GM12878 (cell line): ENCODE results near the gene HECTD2. TPM values are rescaled to one million over a fixed set of nuclear protein-coding genes. Genes with fewer than 3 reads are reported as not detected.

Source experiments
- CBX5 ChIP-seq: sonication (generic); IDR thresholded peaks from 2 replicates; pipeline ENCODE4 v1.6.1; 2016; ENCODE audit warnings: low read depth, moderate library complexity, mild to moderate bottlenecking, inconsistent platforms
- EGR1 ChIP-seq, 2 experiments: IDR thresholded peaks; 1 replicate in 1 of 2; 2 replicates in 1 of 2; pipeline ENCODE4 v1.6.1; 2011 to 2012; ENCODE audit warnings: low read depth in 2 of 2, low read length in 2 of 2, borderline replicate concordance in 1 of 2, mild to moderate bottlenecking in 1 of 2, moderate library complexity in 1 of 2
- MEF2A ChIP-seq: IDR thresholded peaks from 2 replicates; pipeline ENCODE4 v1.6.1; 2011; ENCODE audit warnings: low read depth, mild to moderate bottlenecking, low read length, moderate library complexity; ENCODE audit not compliant: insufficient read depth
- MYB ChIP-seq: fragments of 150-350 bp; IDR thresholded peaks from 2 replicates; pipeline ENCODE4 v1.6.1; 2014; ENCODE audit warnings: mild to moderate bottlenecking, low read depth, low read length, borderline replicate concordance
- RB1 ChIP-seq: fragments of 450-650 bp; formaldehyde crosslinking; IDR thresholded peaks from 2 replicates; pipeline ENCODE4 v1.6.1; 2017; ENCODE audit warnings: mild to moderate bottlenecking, borderline replicate concordance
- RELA ChIP-seq: fragments of 450-650 bp; IDR thresholded peaks from 2 replicates; pipeline ENCODE4 v1.8.0; 2014; ENCODE audit warnings: borderline replicate concordance; ENCODE audit not compliant: partially characterized antibody
- TARDBP ChIP-seq: IDR thresholded peaks from 2 replicates; pipeline ENCODE4 v1.6.1; 2016; ENCODE audit warnings: borderline replicate concordance
- ZNF592 ChIP-seq: fragments of 450-650 bp; IDR thresholded peaks from 2 replicates; pipeline ENCODE4 v1.6.1; 2017; ENCODE audit warnings: mild to moderate bottlenecking, moderate library complexity
- polyA plus RNA-seq, 11 experiments: library from polyadenylated mRNA; depleted of rRNA in 4 of 11; unstranded in 6 of 11; stranded (reverse) in 5 of 11; fragments of >200 nt; fragmentation: Nextera tagmentation in 4 of 11; fragmentation: Illumina TruSeq in 1 of 11; extraction: Ambion mirVana in 4 of 11; extraction: Trizol in 1 of 11; gene quantifications; 1 replicate in 1 of 11; 2 replicates in 10 of 11; pipeline versions ENCODE4 v1.2.1 to v1.2.3, GENCODE V29; 2011 to 2016; ENCODE audit warnings: inconsistent platforms in 2 of 11, missing spikeins in 2 of 11, low read depth in 1 of 11
- total RNA-seq, 4 experiments: library from RNA; depleted of rRNA in 3 of 4; stranded (reverse); fragments of >200 nt in 3 of 4; fragmentation: Illumina TruSeq in 1 of 4; extraction: Trizol in 1 of 4; gene quantifications; 2 replicates each; pipeline versions ENCODE4 v1.2.1 to v1.2.3, GENCODE V29; 2013 to 2021
- TF ChIP-seq, protein P1 (sequence below), 3 experiments: IDR thresholded peaks in 2 of 3; conservative IDR thresholded peaks in 1 of 3; 2 replicates each; pipeline ENCODE4 v1.5.1; 2011; ENCODE audit warnings: low read depth in 3 of 3, low read length in 3 of 3, mild to moderate bottlenecking in 3 of 3, control low read depth in 2 of 3, moderate library complexity in 2 of 3, inconsistent platforms in 1 of 3, mixed read lengths in 1 of 3; ENCODE audit not compliant: control insufficient read depth in 2 of 3, insufficient read depth in 1 of 3; ENCODE audit errors: extremely low read depth in 1 of 3

HECTD2 gene
- total and polyA plus RNA-seq, 10 of the 15 experiments (the other 5 are each of a cell fraction or from before 2014, with no cell fraction given): 0.87 to 3.0 (median 1.7) TPM

DNA sequence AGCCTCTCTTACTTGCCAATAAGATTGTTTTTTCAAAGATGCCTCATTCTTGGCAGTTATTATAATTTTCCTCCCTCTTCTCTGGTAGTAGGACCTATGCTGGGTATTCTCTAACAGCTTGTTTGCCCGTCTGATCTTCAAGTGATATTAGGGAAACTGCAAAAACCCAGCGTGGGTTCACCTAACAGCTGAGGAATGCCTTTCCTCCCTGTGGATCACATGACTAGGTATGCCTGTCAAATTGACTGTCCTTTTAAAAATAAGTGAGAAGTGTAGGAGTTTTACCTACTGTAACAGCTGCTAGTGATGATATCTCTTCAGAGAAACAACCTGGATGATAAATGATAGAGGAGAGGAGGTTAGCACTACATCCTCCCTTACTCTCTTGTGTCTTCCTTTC is 22.0 kb downstream of the HECTD2 start (continued):
- TF ChIP-seq ZNF592 (no peak), MYB (no peak), TARDBP (no peak), RB1 (no peak), RELA (no peak), EGR1 (IDR thresholded peaks at IDR 0.05; ENCODE audit: borderline replicate concordance in 1 of 2, low read depth in 2 of 2, low read length in 2 of 2) (no peak), MEF2A (no peak), CBX5 (no peak)
- TF ChIP-seq, protein P1, sequence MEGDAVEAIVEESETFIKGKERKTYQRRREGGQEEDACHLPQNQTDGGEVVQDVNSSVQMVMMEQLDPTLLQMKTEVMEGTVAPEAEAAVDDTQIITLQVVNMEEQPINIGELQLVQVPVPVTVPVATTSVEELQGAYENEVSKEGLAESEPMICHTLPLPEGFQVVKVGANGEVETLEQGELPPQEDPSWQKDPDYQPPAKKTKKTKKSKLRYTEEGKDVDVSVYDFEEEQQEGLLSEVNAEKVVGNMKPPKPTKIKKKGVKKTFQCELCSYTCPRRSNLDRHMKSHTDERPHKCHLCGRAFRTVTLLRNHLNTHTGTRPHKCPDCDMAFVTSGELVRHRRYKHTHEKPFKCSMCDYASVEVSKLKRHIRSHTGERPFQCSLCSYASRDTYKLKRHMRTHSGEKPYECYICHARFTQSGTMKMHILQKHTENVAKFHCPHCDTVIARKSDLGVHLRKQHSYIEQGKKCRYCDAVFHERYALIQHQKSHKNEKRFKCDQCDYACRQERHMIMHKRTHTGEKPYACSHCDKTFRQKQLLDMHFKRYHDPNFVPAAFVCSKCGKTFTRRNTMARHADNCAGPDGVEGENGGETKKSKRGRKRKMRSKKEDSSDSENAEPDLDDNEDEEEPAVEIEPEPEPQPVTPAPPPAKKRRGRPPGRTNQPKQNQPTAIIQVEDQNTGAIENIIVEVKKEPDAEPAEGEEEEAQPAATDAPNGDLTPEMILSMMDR (IDR thresholded peaks at IDR 0.05 in 2 of 3, conservative IDR thresholded peaks at IDR 0.05 in 1 of 3; ENCODE audit: control insufficient read depth in 2 of 3, extremely low read depth in 1 of 3, insufficient read depth in 1 of 3, low read depth in 3 of 3, low read length in 3 of 3): no peak
